SK-N-SH treated with all-trans-retinoic acid at 6 μM for 48 hours (cell line): ENCODE measurements around the gene VPS13D.

Experiments used
- ATAC-seq: fragments of 200-7000 bp; cut with Tn5 transposase; 3 replicates; pipeline ENCODE4 v1.9.1; 2020; ENCODE audit warnings: mild to moderate bottlenecking, moderate library complexity
- BACH2 ChIP-seq: fragments of 250-450 bp; sonication (Bioruptor Pico); IDR thresholded peaks from 2 replicates; pipeline ENCODE4 v1.9.0; 2021; ENCODE audit warnings: mild to moderate bottlenecking, borderline replicate concordance
- CSDC2 ChIP-seq: fragments of 250-450 bp; sonication (Bioruptor Pico); IDR thresholded peaks from 2 replicates; pipeline ENCODE4 v1.5.0; 2020; ENCODE audit warnings: mild to moderate bottlenecking, moderate library complexity
- ESRRG ChIP-seq: fragments of 250-450 bp; sonication (Bioruptor Pico); IDR thresholded peaks from 2 replicates; pipeline ENCODE4 v1.6.1; 2021; ENCODE audit warnings: mild to moderate bottlenecking
- GLIS3 ChIP-seq: fragments of 250-450 bp; sonication (Bioruptor Pico); IDR thresholded peaks from 2 replicates; pipeline ENCODE4 v1.5.0; 2020; ENCODE audit warnings: mild to moderate bottlenecking, moderate library complexity
- ISL1 ChIP-seq: fragments of 250-450 bp; sonication (Bioruptor Pico); IDR thresholded peaks from 2 replicates; pipeline ENCODE4 v2.1.2; 2022; ENCODE audit warnings: mild to moderate bottlenecking, moderate library complexity
- OSR1 ChIP-seq: fragments of 250-450 bp; sonication (Bioruptor Pico); IDR thresholded peaks from 2 replicates; pipeline ENCODE4 v1.8.0; 2022; ENCODE audit warnings: moderate library complexity, mild to moderate bottlenecking, inconsistent platforms
- PATZ1 ChIP-seq: fragments of 250-450 bp; sonication (Bioruptor Pico); IDR thresholded peaks from 2 replicates; pipeline ENCODE4 v1.8.0; 2020; ENCODE audit warnings: mild to moderate bottlenecking, moderate library complexity, borderline replicate concordance
- POU6F1 ChIP-seq: fragments of 250-450 bp; sonication (Bioruptor Pico); IDR thresholded peaks from 2 replicates; pipeline ENCODE4 v1.8.0; 2021; ENCODE audit warnings: low read depth, mild to moderate bottlenecking, moderate library complexity, borderline replicate concordance
- PPARA ChIP-seq: fragments of 250-450 bp; sonication (Bioruptor Pico); IDR thresholded peaks from 2 replicates; pipeline ENCODE4 v1.5.0; 2020; ENCODE audit warnings: mild to moderate bottlenecking, borderline replicate concordance
- RARB ChIP-seq: fragments of 250-450 bp; sonication (Bioruptor Pico); IDR thresholded peaks from 2 replicates; pipeline ENCODE4 v1.8.0; 2021; ENCODE audit warnings: mild to moderate bottlenecking, moderate library complexity
- SNAI2 ChIP-seq: fragments of 250-450 bp; sonication (Bioruptor Pico); IDR thresholded peaks from 2 replicates; pipeline ENCODE4 v1.5.0; 2020; ENCODE audit warnings: mild to moderate bottlenecking, moderate library complexity
- TCF4 ChIP-seq: fragments of 250-450 bp; sonication (Bioruptor Pico); IDR thresholded peaks from 2 replicates; pipeline ENCODE4 v1.8.0; 2021; ENCODE audit warnings: mild to moderate bottlenecking, moderate library complexity, borderline replicate concordance
- TOX ChIP-seq: fragments of 250-450 bp; sonication (Bioruptor Pico); IDR thresholded peaks from 2 replicates; pipeline ENCODE4 v1.8.0; 2021; ENCODE audit warnings: mild to moderate bottlenecking, moderate library complexity, borderline replicate concordance
- ZFP3 ChIP-seq: fragments of 250-450 bp; sonication (Bioruptor Pico); IDR thresholded peaks from 2 replicates; pipeline ENCODE4 v1.5.0; 2020; ENCODE audit warnings: mild to moderate bottlenecking, moderate library complexity
- ZFP30 ChIP-seq: fragments of 450-650 bp; formaldehyde crosslinking; IDR thresholded peaks from 2 replicates; pipeline ENCODE4 v1.5.0; 2022; ENCODE audit warnings: mild to moderate bottlenecking, moderate library complexity
- ZNF565 ChIP-seq: fragments of 450-650 bp; formaldehyde crosslinking; conservative IDR thresholded peaks from 2 replicates; pipeline ENCODE4 v1.5.0; 2020; ENCODE audit warnings: low read depth, mild to moderate bottlenecking, moderate library complexity
- ZNF70 ChIP-seq: fragments of 450-650 bp; formaldehyde crosslinking; IDR thresholded peaks from 2 replicates; pipeline ENCODE4 v1.5.0; 2020; ENCODE audit warnings: mild to moderate bottlenecking, moderate library complexity
- ZNF8 ChIP-seq: fragments of 450-650 bp; formaldehyde crosslinking; IDR thresholded peaks from 2 replicates; pipeline ENCODE4 v1.5.0; 2020; ENCODE audit warnings: mild to moderate bottlenecking, moderate library complexity
- TF ChIP-seq, protein P1 (sequence below): fragments of 250-450 bp; sonication (Bioruptor Pico); IDR thresholded peaks from 2 replicates; pipeline ENCODE4 v1.5.1; 2021; ENCODE audit warnings: mild to moderate bottlenecking, moderate library complexity
- TF ChIP-seq, protein P2 (sequence below): fragments of 250-450 bp; sonication (Bioruptor Pico); IDR thresholded peaks from 2 replicates; pipeline ENCODE4 v1.5.1; 2020; ENCODE audit warnings: low read depth, mild to moderate bottlenecking, moderate library complexity

VPS13D gene

GRCh38 chr1:12191242-12192032 lies 38.4 kb upstream of the VPS13D start:
- no peak for ATAC-seq
- no peak for TF ChIP-seq ZFP30 (CRISPR knock-in tag)
- no peak for TF ChIP-seq PPARA (CRISPR knock-in tag)
- no peak for TF ChIP-seq ESRRG (CRISPR knock-in tag)
- TF ChIP-seq TOX (CRISPR knock-in tag), result no peak
- no peak for TF ChIP-seq ZNF8 (CRISPR knock-in tag)
- TF ChIP-seq CSDC2 (CRISPR knock-in tag), result no peak
- no peak for TF ChIP-seq OSR1 (CRISPR knock-in tag)
- TF ChIP-seq, protein P1, sequence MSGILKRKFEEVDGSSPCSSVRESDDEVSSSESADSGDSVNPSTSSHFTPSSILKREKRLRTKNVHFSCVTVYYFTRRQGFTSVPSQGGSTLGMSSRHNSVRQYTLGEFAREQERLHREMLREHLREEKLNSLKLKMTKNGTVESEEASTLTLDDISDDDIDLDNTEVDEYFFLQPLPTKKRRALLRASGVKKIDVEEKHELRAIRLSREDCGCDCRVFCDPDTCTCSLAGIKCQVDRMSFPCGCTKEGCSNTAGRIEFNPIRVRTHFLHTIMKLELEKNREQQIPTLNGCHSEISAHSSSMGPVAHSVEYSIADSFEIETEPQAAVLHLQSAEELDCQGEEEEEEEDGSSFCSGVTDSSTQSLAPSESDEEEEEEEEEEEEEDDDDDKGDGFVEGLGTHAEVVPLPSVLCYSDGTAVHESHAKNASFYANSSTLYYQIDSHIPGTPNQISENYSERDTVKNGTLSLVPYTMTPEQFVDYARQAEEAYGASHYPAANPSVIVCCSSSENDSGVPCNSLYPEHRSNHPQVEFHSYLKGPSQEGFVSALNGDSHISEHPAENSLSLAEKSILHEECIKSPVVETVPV (CRISPR knock-in tag), result no peak
- TF ChIP-seq TCF4 (CRISPR knock-in tag), result no peak
- no peak for TF ChIP-seq BACH2 (CRISPR knock-in tag)
- TF ChIP-seq, protein P2, sequence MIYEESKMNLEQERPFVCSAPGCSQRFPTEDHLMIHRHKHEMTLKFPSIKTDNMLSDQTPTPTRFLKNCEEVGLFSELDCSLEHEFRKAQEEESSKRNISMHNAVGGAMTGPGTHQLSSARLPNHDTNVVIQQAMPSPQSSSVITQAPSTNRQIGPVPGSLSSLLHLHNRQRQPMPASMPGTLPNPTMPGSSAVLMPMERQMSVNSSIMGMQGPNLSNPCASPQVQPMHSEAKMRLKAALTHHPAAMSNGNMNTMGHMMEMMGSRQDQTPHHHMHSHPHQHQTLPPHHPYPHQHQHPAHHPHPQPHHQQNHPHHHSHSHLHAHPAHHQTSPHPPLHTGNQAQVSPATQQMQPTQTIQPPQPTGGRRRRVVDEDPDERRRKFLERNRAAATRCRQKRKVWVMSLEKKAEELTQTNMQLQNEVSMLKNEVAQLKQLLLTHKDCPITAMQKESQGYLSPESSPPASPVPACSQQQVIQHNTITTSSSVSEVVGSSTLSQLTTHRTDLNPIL (CRISPR knock-in tag), result no peak
- TF ChIP-seq ZFP3 (CRISPR knock-in tag), result no peak
- no peak for TF ChIP-seq RARB (CRISPR knock-in tag)
- no peak for TF ChIP-seq GLIS3 (CRISPR knock-in tag)

GRCh38 chr1:12194666-12195216 lies 35.1 kb upstream of the VPS13D start:
- TF ChIP-seq OSR1 (CRISPR knock-in tag), result no peak
- TF ChIP-seq POU6F1, result no peak
- ATAC-seq, result no peak

DNA sequence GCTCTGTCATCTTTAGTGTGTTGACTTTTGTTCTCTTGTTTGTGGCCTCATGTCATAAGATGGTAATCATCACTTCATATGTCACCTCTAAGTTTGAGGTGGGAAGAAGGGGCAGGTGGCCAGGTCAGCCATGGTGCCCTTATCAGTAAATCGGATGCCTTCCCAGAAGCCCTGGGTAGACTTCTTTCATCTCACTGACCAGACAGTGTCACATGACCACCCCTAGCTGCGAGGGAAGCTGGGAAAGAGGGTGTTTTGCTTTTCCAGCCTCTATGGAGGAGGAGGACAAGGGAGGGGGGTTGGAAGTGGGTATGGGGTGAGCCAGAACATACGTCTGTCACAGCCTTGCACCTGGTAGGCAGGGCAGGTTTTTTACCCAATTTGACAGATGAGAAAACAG lies 34.4 kb upstream of the VPS13D start:
- TF ChIP-seq BACH2 (CRISPR knock-in tag), result no peak
- TF ChIP-seq SNAI2 (CRISPR knock-in tag), result no peak
- TF ChIP-seq, protein P2 (CRISPR knock-in tag), result no peak
- TF ChIP-seq PATZ1, result no peak
- TF ChIP-seq ISL1 (CRISPR knock-in tag), result no peak
- no peak for TF ChIP-seq POU6F1
- no peak for TF ChIP-seq ZFP3 (CRISPR knock-in tag)
- no peak for TF ChIP-seq OSR1 (CRISPR knock-in tag)
- no peak for TF ChIP-seq ZFP30 (CRISPR knock-in tag)
- no peak for TF ChIP-seq ZNF70 (CRISPR knock-in tag)
- TF ChIP-seq ESRRG (CRISPR knock-in tag), result no peak
- TF ChIP-seq, protein P1 (CRISPR knock-in tag), result no peak
- no peak for TF ChIP-seq TOX (CRISPR knock-in tag)
- TF ChIP-seq TCF4 (CRISPR knock-in tag), result no peak
- no peak for TF ChIP-seq PPARA (CRISPR knock-in tag)
- TF ChIP-seq ZNF565 (CRISPR knock-in tag), result no peak
- TF ChIP-seq, all 23 proteins: peak for 0
- no peak for ATAC-seq
